HG02642 (cell line): ENCODE measurements around the gene MPZ.
"Not testable (repeated sequence)": the region's sequence is repeated elsewhere in the genome, so short reads cannot be mapped to it uniquely, and the experiment has no call there.

Experiments used
- ATAC-seq: cut with Tn5 transposase; IDR thresholded peaks from one replicate; pipeline ENCODE4 v1.9.1; 2021; ENCODE audit warnings: mild to moderate bottlenecking; ENCODE audit not compliant: unreplicated experiment, poor library complexity

MPZ gene

DNA sequence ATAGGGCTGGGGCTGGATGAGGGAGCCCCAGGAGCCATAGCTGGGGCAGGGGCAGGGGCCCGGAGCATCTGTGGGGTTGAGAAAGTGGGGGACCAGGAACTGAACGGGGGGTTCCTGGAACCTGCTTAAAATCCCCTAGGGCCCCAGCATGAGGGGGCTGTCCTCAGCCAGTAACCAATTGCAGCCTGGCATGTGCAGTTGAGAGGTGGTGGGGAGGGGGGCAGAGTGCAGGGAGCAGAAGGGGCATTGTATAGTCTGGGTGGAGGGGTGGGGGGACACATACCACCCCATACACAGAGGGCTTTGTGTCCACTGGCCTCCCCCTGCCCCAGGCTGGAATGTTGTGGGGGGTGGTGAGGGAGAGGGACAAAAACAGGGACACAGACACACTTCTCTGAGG, at the start of gene MPZ:
Gene MPZ (minus strand): TSS at position 101 of the 400 bp plus-strand sequence. CDS start 63 bp downstream, at position 38.
- ATAC-seq: no peak

DNA sequence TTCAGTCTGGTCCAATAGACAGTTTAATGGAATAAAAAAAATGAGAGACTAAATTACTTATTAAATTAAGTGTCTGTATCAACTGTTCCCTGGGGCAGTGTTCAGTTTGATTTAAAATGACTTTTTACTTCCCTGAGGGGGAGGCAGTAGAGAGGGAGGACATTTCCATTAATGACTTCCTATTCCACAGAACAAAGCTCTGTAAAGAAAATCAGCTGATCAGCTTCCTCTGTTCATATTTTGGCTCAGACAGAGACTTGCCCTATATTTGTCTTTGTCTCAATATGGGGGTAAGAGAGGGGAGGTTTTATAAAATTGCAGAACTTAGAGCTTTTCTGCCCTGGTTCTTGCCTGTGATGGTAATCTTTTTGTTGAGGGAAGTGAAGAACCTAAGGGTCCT, 49.5 kb upstream of the MPZ start:
- ATAC-seq: no peak

DNA sequence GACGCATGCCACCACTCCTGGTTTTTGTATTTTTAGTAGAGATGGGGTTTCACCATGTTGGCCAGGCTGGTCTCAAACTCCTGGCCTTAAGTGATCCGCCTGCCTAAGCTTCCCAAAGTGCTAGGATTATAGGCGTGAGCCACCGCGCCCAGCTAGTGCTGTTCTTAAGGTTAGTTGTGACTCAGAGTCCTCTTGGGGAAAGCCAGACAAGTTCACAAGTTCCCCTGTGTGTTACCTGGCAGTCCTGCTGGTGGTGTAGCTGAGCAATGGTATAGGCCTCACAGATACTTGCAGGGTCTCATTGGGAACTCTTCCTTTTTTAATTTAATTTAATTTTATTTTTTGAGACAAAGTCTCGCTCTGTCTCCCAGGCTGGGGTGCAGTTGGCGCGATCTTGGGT, 47.3 kb upstream of the MPZ start:
- no peak for ATAC-seq

DNA sequence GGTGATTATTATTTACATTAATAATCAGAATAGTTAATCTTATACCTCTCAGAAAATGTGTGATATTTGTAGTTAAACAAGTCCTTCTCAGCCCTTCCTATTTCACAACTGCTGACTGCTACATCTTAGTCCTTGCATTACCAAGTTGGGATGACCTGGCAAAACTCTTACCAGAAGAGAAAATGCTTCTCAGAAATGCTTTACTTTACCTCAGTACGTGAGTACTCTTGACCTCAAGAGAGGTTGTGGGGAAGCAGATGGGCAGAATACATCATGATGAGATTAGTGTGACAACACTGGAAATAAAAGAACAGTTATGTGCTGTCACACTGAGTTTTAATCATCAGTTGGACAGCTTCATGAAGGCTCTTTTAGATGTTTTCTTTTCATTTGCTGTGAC, 41.7 kb upstream of the MPZ start:
- no peak for ATAC-seq

DNA sequence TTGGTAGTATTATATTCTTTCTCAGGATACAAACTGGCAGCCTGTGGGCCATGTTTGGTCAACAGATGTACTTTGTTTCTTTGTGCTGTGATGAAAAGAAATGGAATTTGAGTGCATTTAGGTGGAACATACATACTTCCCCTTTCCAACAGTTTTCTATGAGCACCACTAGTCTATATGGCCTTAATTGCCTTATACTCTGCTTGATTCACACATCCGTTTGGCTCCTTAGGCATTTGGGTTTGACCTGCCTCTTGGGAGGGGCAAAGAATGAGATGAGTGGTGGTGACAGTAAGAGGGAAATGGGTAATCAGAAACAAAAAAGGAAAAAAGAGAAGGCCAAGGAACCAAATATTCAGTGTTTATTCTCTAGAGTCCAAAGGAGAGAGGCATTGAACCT, 40.9 kb upstream of the MPZ start:
- ATAC-seq: no peak

DNA sequence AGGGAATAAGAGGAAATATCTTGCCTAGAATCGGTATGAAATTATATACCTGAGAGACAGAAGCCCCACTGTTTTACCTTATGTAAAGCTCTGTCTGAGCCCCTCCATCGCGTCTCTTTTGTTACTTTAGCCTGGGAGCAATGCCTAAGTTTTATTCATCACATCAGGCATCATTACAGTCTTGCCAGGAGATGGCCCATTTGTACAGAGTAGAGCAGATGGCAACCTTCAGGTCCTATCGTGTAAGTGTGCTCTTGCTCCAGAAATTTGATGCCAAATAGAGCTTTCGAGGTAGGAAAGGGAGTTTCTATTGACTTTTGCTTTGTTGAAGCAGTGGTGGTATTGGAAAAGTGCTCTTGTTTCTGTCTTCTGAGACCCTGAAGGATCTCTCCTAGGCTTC, 33.1 kb upstream of the MPZ start:
- ATAC-seq: no peak

DNA sequence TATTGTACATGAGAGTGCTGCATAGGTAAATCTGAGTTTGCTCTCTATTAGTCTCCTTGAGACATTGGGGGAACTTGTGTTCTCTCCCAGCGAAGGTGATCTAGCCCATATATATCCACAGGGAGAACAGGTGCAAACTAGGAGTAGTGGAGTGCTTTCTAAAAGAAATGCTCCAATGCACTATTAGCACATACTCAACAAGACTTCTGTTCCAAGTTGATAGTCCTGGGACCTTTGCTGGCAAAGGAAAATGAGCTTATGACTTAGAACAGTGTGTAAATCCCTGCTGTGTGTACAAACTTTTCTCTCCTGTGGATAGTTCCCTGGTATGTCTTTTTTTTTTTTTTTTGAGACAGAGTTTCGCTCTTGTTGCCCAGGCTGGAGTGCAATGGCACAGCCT, 32.4 kb upstream of the MPZ start:
- ATAC-seq: no peak

DNA sequence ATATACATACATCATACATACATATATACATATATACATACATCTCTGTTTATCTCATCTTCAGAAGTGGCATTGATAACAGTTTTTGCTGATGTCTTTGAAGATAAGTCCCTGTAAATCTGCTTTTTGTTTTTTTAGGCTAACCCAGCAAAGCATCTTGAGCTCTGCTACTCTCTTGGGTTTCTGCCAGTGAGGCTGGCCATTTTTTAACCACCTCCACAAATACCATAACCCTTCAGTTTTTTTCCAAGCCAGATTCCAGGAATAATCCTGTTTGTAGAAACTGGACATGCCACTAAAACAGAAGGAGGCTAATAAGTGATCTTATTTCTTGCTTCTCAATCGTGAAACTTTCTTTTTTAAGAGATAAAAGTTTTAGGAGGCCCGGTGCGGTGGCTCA, 26.0 kb upstream of the MPZ start:
- ATAC-seq: no peak

DNA sequence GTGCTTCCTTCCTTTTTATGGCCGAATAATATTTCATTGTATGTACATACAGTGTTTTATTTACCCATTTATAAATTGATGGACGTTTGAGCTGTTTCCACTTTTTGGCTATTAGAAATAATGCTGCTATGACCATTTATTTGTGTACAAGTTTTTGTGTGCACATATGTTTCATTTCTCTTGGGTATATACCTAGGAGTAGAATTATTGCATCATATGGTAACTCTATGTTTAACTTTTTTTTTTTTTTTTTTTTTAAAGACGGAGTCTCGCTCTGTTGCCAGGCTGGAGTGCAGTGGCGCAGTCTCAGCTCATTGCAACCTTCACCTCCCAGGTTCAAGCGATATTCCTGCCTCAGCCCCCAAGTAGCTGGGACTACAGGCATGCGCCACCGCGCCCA, 23.4 kb upstream of the MPZ start:
- ATAC-seq: no peak

DNA sequence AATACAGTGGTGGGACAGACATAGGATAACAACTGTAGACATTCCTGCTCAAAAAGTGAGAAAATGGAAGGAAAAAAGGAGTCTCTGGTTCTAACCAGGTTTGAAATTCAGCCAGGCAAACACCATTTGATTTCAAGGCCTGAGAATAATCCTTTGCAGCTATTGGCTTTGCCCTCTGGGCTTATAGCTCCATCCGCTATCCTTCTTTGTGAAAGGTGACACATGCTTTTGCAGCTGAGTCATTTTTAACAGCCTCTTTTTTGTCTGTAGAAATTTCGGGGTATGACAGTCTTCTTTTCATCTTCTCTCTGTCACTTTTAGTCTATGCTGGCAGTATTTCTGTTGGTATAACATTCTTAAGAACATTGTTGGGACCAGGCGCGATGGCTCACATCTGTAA, 20.6 kb upstream of the MPZ start:
- ATAC-seq: no peak

DNA sequence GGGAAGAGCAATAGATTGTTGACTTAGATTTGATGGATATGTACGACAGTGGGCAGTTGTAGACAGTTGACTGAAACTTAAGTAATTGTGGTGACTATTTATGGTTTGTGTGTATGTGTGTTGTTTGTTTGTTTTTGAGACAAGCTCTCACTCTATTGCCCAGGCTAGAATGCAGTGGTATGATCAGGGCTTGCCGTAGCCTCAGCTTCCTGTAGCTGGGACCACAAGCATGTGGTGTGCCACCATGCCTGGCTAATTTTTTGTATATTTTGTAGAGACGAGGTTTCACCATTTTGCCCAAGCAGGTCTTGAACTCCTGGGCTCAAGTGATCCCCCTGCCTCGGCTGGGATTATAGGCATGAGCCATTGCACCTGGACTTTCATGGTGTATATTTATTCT, 14.3 kb upstream of the MPZ start:
- ATAC-seq: no peak

DNA sequence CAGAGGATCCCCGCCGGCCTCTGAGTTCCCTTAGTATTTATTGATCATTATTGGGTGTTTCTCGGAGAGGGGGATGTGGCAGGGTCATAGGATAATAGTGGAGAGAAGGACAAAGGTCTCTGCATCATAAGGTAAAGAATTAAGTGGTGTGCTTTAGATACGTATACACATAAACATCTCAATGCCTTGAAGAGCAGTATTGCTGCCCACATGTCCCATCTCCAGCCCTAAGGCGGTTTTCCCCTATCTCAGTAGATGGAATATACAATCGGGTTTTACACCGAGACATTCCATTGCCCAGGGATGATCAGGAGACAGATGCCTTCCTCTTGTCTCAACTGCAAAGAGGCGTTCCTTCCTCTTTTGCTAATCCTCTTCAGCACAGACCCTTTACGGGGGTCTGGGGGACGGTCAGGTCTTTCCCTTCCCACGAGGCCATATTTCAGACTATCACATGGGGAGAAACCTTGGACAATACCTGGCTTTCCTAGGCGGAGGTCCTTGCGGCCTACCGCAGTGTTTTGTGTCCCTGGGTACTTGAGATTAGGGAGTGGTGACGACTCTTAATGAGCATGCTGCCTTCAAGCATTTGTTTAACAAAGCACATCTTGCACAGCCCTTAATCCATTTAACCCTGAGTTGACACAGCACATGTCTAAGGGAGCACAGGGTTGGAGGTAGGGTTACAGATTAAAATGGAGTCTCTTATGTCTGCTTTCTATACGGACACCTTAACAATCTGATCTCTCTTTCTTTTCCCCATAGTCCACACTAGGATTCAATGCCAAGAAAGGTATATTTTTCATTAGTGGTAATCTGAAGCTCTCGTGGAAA, 6.3 kb upstream of the MPZ start:
- not testable (repeated sequence) for ATAC-seq

DNA sequence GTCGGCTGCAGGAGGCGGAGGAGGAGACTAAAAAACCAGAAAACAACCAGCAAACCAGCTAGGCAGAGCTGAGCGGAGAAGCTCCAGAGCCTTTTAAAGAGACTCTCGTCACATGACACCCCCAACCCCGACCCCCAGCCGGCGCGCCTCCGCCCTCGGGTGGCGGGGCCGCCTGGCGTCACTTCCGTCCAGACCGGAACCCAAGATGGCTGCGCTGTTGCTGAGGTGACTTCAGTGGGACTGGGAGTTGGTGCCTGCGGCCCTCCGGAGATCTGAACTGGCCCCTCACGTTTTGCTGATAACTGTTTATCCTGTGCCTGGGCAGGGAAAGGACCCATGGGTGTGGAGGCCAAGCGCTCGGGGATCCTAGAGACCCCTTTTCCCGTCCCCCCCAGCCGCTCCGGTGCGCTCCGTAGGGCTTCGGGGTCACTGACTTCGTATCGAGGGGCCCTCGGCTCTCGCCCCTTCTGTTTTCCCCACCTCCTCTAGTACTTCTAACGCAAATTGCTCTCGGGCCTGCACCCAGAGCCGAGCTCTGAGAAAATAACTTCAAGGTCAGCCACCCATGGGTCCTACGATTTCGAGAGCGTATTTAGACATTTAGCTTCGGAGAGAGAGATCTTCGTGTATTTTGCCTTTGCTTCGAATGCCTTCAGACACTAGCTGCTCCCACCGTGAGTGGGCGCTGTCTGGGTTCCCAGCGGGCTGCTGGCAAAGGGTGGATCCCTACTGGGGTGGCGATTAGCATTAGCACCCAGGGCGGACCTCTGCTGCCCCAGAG, 4.6 kb upstream of the MPZ start, which contains the start of gene SDHC:
Gene SDHC (plus strand): TSS at position 181 of the 781 bp plus-strand sequence. CDS start 25 bp downstream, at position 206.
- ATAC-seq: peak; percentile 97

DNA sequence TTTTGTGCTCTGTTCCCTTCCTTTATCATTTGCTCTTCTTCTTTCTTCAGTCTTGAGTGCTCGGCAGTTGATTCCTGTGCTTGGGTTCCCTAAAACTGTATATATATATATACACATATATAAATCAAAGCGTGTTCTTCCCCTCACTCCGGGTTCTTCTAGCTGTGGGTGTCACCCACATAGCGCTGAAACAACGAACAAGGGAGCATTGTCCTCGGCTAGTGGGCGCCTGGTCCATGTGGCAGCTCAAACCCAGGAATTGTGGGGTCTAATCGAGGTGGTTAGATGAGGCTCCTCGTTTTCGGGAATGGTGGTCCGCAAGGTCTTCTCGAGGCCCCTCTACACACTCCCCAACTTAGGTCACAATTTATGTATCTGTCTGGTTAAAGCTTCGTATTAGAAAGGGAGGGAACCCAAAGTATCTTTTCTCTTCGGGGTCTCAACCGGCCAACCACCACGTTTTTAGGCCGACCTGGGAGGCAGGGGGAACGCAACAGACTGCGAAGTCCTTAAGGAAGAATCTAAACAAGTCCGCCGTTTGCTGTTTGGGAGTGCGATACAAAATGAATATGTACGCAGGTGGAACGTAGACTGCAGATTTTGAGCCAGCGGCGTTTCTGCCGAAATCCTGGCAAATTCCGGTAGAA, 3.9 kb upstream of the MPZ start:
- ATAC-seq: peak; percentile 17

DNA sequence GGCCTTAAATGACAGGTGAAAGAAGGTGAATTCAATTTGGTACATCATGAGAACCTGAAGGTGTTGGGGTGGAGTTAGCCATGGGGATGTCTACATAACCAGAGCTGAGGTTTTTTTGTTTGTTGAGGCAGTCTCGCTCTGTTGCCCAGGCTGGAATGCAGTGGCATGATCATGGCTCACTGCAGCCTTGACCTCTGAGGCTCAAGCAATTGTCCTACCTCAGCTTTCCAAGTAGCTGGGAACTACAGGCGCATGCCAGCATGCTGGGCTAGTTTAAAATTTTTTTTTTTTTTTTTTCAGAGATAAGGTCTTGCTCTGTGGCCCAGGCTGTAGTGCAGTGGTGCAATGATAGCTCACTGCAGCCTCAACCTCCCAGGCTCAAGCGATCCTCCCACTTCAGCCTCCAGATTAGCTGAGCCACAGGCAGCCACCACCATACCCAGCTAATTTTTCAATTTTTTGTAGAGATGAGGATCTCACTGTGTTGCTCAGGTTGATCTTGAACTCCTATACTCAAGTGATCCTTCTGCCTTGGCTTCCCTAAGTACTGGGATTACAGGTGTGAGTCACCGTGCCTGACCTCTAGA, 1.9 kb upstream of the MPZ start:
- no peak for ATAC-seq

DNA sequence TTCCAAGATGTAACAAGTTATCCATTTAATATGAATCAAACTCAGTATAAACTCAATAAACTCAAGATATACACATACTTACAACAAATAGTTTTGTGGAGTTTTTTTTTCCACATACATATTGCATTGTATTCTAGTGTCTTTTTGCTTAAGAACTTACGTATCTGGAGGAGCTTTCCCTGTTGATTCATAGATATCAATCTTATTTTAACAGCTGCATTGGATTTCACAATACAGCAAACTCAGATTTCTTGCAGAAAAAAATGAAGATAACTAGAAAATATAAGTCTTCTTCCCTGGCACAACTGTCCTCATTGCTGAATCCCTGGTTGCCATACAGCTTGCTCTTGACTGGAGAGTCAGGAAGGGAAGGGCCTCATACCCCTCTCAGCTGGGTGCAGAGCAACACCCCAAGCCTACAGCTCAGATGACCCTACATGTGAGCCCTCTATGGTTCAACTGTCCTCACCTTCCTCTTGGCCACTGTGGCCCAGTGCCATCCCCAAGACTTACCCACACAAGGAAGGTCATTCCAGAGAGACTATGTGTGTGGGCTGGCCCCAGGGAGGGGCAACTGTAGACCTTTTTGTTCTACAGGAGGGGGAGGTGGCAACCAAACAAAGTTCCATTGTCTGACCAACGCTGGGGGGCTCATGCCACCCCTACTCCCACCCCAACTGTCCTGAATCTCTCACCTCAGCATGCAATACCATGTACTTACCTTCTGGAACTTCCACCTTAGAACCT, 1.7 kb downstream of the MPZ start:
- no peak for ATAC-seq

DNA sequence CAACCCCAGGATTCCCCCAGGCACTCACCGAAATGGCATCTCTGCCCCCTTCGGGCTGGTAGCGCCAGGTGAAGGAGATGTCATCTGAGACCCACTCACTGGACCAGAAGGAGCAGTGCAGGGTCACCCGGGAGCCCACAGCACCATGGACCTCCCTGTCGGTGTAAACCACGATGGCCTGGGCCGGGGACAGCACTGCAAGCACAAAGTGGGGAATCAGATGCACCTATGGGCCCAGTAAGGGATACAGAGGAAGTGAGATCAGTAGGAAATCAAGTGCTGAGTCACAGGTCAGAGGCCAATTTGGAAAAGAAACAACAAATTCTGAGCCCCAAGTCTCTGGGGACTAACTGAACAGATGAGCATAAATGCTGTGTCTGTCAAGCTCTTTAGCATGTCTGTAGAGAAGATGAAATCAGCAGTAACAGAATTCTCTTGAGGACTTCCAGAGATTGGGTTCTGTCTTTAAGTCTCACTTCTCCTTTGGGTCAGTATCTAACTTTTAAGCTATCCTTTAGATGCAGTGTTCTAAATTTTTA, 2.5 kb downstream of the MPZ start:
- ATAC-seq: no peak

DNA sequence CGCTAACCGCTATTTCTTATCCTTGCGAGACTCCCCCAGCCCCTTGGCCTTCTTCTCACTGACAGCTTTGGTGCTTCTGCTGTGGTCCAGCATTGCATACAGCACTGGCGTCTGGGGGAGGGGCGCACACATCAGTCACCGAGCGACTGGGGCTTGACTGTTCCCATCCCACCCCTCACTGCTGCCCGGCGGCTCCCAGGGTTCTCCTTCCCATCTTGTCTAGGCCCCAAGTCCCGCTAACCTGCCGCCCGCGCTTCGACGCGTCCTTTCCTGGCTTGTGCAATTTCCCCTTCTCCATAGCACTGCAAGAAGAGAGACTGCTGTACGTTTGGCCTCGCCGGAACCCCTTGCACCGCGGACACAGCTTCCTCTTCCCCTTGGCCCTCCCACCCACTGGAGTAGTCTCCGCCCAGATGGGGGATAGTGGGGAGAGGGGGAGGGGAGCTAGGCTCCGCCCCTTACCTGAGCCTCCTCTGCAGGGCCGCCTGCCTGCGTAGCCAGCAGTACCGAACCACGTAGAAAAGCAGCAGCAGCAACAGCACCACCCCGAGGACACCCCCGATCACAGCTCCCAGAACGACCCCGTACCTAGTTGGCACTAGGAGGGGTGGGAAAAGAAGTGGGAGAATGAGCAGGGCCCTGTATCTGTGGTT, 3.8 kb downstream of the MPZ start:
- peak; percentile 83 for ATAC-seq
